Fibroblast of skin of back (primary cell): ENCODE measurements around the gene ELMO1.

Experiments used
- DNase-seq: peaks from one replicate; pipeline ENCODE4 v3.0.0-alpha.2; 2013

Gene ELMO1

GRCh38 chr7:36809510-36809909, 639.2 kb downstream of the ELMO1 start:
- DNase-seq = no peak

DNA sequence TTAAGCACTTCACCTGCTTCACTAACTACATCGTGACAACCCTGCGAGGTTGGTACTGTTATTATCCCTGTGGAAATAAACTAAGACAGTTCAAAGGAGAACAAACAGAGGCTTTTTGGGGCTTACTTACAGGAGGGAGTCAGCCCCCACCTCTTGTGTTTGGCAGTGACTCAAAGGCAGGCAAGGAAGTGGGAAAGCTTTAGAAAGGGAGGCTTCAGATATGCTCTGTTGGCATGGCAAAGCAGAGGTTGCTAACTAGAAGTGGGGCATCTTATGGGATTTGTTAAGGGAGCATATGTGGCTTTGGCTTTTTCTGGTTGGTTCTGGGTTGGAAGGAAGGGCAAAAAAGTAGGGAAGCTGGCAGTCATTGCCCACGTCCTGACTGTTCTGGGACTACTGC, 639.6 kb downstream of the ELMO1 start:
- DNase-seq = no peak

DNA sequence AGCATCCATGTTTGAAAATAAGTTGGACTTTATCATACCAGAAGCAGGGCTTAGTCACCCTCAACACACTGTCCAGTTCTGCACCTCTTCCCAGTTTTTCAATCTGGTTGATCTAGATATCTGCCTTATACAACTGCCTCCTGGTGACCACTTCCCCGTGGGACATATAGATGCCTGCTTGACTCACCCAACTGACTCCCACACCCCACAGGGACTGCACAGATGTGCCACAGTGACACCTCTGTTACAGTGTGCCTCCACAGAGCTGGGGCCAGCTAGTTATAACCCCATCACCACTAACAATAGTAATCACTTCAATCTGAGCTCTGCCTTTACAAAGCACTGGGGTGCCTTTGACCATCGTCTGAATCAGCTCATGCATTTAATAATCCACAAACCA, 641.8 kb downstream of the ELMO1 start:
- DNase-seq = no peak
